Thoracic aorta (tissue), 2 donors: Measurements from ENCODE around the gene DHODH. TPM values are rescaled to one million over a fixed set of nuclear protein-coding genes. Genes with fewer than 3 reads are reported as not detected.

Experiments used
- ATAC-seq: fragments of 150-250 bp; one replicate; pipeline ENCODE4 v1.8.0; 2017; ENCODE audit warnings: low read depth; ENCODE audit not compliant: insufficient number of reproducible peaks, low FRiP score
- DNase-seq: peaks from one replicate; pipeline ENCODE4 v3.0.0-alpha.2; 2020; ENCODE audit warnings: low spot score
- H3K27ac ChIP-seq, 2 donors: fragments of 200-600 bp; sonication (generic); 1 replicate in 1 of 2; 2 replicates in 1 of 2; pipeline ENCODE4 v1.5.1; 2016; ENCODE audit warnings: mild to moderate bottlenecking in 2 of 2, moderate library complexity in 2 of 2
- H3K27me3 ChIP-seq: fragments of 200-600 bp; sonication (generic); replicated peaks from 2 replicates; pipeline ENCODE4 v1.6.0; 2016; ENCODE audit warnings: mild to moderate bottlenecking; ENCODE audit not compliant: insufficient read depth
- H3K36me3 ChIP-seq: fragments of 200-600 bp; sonication (generic); one replicate; pipeline ENCODE4 v1.5.1; 2016
- H3K4me1 ChIP-seq, 2 donors: fragments of 200-600 bp; sonication (generic); 1 replicate in 1 of 2; 2 replicates in 1 of 2; pipeline versions ENCODE4 v1.5.1 to v1.6.0; 2016; ENCODE audit warnings: low read depth in 2 of 2, mild to moderate bottlenecking in 1 of 2; ENCODE audit not compliant: control insufficient read depth in 1 of 2
- H3K4me3 ChIP-seq: fragments of 200-600 bp; sonication (generic); 2 replicates; pipeline ENCODE4 v1.5.1; 2016; ENCODE audit warnings: mild to moderate bottlenecking
- H3K9me3 ChIP-seq: fragments of 200-600 bp; sonication (generic); 2 replicates; pipeline ENCODE4 v1.5.1; 2016
- total RNA-seq, 2 donors: library from RNA; depleted of rRNA; stranded (reverse); fragments of >200 nt; gene quantifications; one replicate each; pipeline versions ENCODE4 v1.1.0 to v1.2.3, GENCODE V29; 2016
- TF ChIP-seq, protein P1 (sequence below): fragments of 200-600 bp; sonication (generic); IDR thresholded peaks from one replicate; pipeline ENCODE4 v1.5.1; 2019; ENCODE audit warnings: antibody characterized with exemption

DHODH gene
- total RNA-seq, 2 donors from 2014 or later, result 4.7 to 11.1 TPM

GRCh38 chr16:72060405-72060804 is 51.9 kb downstream of the DHODH start:
- no peaks in the 10 kb centered on the region for H3K4me1 ChIP-seq
- DNase-seq (no peak), ATAC-seq (no peak)
- no peaks in the 10 kb centered on the region for H3K36me3 ChIP-seq
- no peak overlapping the region for H3K27ac ChIP-seq
- H3K9me3 ChIP-seq, result no peaks in the 10 kb centered on the region
- H3K4me3 ChIP-seq, result no peak overlapping the region
- no peaks in the 10 kb centered on the region for H3K27me3 ChIP-seq
- TF ChIP-seq, protein P1, sequence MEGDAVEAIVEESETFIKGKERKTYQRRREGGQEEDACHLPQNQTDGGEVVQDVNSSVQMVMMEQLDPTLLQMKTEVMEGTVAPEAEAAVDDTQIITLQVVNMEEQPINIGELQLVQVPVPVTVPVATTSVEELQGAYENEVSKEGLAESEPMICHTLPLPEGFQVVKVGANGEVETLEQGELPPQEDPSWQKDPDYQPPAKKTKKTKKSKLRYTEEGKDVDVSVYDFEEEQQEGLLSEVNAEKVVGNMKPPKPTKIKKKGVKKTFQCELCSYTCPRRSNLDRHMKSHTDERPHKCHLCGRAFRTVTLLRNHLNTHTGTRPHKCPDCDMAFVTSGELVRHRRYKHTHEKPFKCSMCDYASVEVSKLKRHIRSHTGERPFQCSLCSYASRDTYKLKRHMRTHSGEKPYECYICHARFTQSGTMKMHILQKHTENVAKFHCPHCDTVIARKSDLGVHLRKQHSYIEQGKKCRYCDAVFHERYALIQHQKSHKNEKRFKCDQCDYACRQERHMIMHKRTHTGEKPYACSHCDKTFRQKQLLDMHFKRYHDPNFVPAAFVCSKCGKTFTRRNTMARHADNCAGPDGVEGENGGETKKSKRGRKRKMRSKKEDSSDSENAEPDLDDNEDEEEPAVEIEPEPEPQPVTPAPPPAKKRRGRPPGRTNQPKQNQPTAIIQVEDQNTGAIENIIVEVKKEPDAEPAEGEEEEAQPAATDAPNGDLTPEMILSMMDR, result no peak

DNA sequence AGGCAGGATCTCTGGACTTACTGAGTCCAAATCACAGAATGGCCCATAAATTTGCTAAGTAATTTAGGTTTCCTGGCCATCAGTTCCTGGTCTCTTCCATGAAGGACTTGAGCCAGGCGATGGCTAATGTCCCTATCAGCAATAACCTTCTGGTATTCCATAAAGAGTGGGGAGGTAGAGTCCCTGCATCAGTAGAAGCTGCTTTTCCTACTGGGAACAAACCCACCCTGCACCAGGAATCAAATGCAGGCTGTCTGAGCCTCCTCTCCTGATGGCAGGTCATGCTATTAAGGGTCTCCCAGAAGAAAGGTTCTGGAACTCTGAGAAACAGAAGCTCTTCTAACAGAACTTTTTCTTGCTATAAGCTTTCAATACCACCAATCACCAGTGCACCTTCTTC is 53.0 kb downstream of the DHODH start:
- Histone ChIP-seq H3K27me3 (no peaks in the 10 kb centered on the region), H3K9me3 (no peaks in the 10 kb centered on the region), H3K4me1 (no peaks in the 10 kb centered on the region), H3K36me3 (no peaks in the 10 kb centered on the region), H3K27ac (no peak overlapping the region), H3K4me3 (no peak overlapping the region)
- ATAC-seq (no peak), DNase-seq (no peak)
- TF ChIP-seq, protein P1, result no peak

DNA sequence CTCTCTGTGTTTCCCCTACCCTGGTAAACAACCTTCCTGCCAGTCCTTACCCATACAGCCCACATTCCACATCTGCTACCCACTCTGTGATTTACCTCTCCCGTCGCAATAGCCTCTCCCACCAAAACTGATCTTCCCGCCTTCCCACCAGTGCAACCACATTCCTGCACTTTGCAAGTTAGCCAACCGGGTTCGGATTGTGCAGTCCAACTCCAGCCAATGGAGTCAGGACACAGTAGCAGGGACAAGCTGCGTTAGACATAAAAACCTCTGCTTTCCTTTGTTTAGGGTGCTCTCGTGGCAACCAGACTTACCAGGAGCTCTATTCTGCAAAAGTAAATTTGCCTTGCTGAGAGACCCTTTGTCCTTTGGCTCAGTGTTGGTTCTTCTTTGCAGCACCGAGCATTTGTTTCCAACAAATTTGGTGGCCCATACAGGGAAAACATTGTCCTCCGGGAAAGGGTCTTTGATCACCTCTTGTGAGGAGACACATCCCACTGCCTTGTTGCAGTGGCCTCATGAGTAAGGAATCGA is 55.9 kb downstream of the DHODH start:
- no peak for ATAC-seq
- TF ChIP-seq, protein P1, result no peak
- no peaks in the 10 kb centered on the region for H3K27me3 ChIP-seq

GRCh38 chr16:72066747-72067146 is 58.2 kb downstream of the DHODH start:
- ATAC-seq (no peak), DNase-seq (no peak)
- TF ChIP-seq, protein P1, result peak; percentile 43

More for the DNA sequence above, 55.9 kb downstream of the DHODH start:
- no peaks in the 10 kb centered on the region for H3K36me3 ChIP-seq
- H3K4me3 ChIP-seq, result no peak overlapping the region
- H3K4me1 ChIP-seq, result no peaks in the 10 kb centered on the region
- no peak for DNase-seq
- no peak overlapping the region for H3K27ac ChIP-seq
- no peaks in the 10 kb centered on the region for H3K9me3 ChIP-seq

GRCh38 chr16:72068930-72069329 is 60.4 kb downstream of the DHODH start:
- H3K27ac ChIP-seq, result no peak overlapping the region
- ATAC-seq, result no peak
- TF ChIP-seq, protein P1, result no peak
- DNase-seq, result no peak
- H3K4me3 ChIP-seq, result no peak overlapping the region
- H3K36me3 ChIP-seq, result no peaks in the 10 kb centered on the region
- no peaks in the 10 kb centered on the region for H3K27me3 ChIP-seq
- H3K9me3 ChIP-seq, result no peaks in the 10 kb centered on the region
- H3K4me1 ChIP-seq, result peaks cover 6 to 24% of the 10 kb centered on the region in 2 donors

More at GRCh38 chr16:72066747-72067146, 58.2 kb downstream of the DHODH start:
- Histone ChIP-seq H3K4me3 (no peak overlapping the region), H3K27me3 (no peaks in the 10 kb centered on the region), H3K27ac (no peak overlapping the region), H3K36me3 (no peaks in the 10 kb centered on the region), H3K4me1 (peaks cover 0 to 2% of the 10 kb centered on the region in 2 donors), H3K9me3 (no peaks in the 10 kb centered on the region)
